Suprapubic skin (tissue), 4 donors: ENCODE results near the gene ATXN2.

Source experiments
- EP300 ChIP-seq: sonication (generic); formaldehyde crosslinking; IDR thresholded peaks from one replicate; pipeline ENCODE4 v1.6.1; 2017; ENCODE audit warnings: antibody characterized with exemption
- POLR2A ChIP-seq, 2 donors: fragments of 450-650 bp; IDR thresholded peaks; one replicate each; pipeline ENCODE4 v1.6.1; 2017; ENCODE audit warnings: antibody characterized with exemption in 2 of 2, mild to moderate bottlenecking in 2 of 2, moderate library complexity in 2 of 2
- POLR2AphosphoS5 ChIP-seq, 3 donors: sonication (generic); formaldehyde crosslinking; IDR thresholded peaks; one replicate each; pipeline ENCODE4 v1.6.1; 2017; ENCODE audit warnings: antibody characterized with exemption in 3 of 3
- TF ChIP-seq, protein P1 (sequence below), 2 donors: fragments of 200-600 bp in 1 of 2; fragments of 450-650 bp in 1 of 2; sonication (generic) in 1 of 2; IDR thresholded peaks; one replicate each; pipeline ENCODE4 v1.5.1; 2016 to 2019; ENCODE audit warnings: antibody characterized with exemption in 2 of 2, mild to moderate bottlenecking in 1 of 2, moderate library complexity in 1 of 2

DNA sequence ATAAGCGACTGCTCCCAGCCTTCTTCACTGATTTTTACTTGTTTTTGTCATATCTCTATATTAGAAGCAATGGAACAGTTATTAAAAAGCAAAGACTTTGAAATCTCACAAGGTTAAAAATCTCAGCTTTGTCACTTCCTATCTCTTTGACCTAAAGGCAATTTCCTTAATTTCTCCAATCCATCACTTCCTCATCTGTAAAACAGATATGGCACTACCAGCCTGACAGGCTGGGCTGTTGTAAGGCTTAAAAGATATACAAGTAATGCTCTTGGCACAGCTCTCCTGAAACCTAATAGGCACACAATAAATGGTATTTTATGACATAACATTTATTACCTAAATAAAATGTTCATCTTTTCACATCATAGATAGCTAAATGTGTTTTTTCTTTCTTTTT, 25.6 kb downstream of the ATXN2 start:
- TF ChIP-seq EP300 (no peak), POLR2AphosphoS5 (IDR thresholded peaks at IDR 0.05) (no peak), POLR2A (IDR thresholded peaks at IDR 0.05) (no peak)
- TF ChIP-seq, protein P1, sequence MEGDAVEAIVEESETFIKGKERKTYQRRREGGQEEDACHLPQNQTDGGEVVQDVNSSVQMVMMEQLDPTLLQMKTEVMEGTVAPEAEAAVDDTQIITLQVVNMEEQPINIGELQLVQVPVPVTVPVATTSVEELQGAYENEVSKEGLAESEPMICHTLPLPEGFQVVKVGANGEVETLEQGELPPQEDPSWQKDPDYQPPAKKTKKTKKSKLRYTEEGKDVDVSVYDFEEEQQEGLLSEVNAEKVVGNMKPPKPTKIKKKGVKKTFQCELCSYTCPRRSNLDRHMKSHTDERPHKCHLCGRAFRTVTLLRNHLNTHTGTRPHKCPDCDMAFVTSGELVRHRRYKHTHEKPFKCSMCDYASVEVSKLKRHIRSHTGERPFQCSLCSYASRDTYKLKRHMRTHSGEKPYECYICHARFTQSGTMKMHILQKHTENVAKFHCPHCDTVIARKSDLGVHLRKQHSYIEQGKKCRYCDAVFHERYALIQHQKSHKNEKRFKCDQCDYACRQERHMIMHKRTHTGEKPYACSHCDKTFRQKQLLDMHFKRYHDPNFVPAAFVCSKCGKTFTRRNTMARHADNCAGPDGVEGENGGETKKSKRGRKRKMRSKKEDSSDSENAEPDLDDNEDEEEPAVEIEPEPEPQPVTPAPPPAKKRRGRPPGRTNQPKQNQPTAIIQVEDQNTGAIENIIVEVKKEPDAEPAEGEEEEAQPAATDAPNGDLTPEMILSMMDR (IDR thresholded peaks at IDR 0.05) = no peak
